ENCODE results near the gene DIAPH3. TPM values are rescaled to one million over a fixed set of nuclear protein-coding genes. Genes with fewer than 3 reads are reported as not detected.

The DIAPH3 gene
- total RNA-seq, 1 donor from 2014 or later = 24.1 TPM

DNA sequence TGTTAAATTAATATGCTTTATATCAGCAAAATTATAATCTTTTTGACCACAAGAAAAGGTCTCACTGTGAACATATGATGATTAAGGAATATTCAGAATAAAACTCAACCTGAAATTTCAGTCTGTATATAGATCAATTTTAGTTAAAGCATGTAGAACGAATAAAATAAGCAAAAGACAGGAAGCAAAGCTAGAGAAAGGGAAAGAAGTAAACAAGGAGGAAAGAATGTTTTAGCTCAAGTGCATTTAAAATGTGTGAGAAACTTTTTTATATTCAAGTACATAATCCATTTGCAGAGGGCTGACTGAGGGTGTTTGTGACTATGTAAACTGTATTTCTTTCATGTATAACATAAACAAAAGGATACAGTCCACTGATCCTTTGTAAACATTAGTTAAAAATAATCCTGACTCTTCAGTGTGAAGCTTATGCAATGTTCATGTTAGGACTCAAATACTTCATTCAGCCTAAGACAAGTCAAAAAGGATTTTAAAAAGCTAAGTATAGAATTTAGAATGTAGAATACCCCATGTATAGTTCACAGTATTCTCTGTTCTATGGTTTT, 472.1 kb downstream of the DIAPH3 start:
- Mint-ChIP-seq H3K27me3 (ENCODE audit: low read depth) (no peaks in the 10 kb centered on the region), H3K4me3 (ENCODE audit: unreplicated experiment) (no peak overlapping the region), H3K4me1 (ENCODE audit: low read depth) (peaks cover 18% of the 10 kb centered on the region), H3K27ac (ENCODE audit: unreplicated experiment) (peak overlapping the region; percentile 65), H3K9me3 (ENCODE audit: low read depth) (no peaks in the 10 kb centered on the region), H3K36me3 (ENCODE audit: low read depth) (peaks cover 2% of the 10 kb centered on the region)
- TF ChIP-seq CTCF (IDR thresholded peaks at IDR 0.05) = no peak
- no peak for DNase-seq (ENCODE audit: low spot score)

DNA sequence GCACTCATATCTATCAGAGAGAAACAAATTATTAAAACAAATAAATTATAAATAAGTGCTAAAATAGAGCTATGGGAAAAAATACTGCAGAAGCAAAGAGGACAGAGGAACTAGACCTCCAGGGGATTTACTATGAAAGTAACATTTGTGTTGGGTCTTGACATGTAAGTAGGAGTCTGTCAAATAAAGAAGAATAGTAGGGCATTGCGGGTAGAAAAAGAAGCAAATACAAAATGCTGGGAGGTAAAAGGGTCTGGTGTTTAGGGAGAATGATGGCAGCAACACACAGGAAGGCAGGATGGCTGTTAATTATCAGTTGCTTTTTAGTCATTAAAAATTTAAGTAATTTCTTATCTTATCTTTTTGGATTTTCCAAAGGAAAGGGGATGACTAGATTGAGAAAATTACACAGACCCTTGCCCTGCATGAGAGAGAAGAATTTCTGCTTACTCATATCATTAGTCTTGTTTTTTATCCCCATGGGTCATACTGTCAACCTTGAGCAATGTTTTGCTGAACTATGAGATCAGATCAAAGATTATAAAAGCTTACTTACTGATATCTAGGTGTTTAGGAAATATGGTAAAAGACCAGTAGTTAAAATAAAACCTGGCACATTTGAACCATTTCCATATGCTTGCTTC, 472.7 kb downstream of the DIAPH3 start:
- no peak for TF ChIP-seq CTCF (IDR thresholded peaks at IDR 0.05)
- Mint-ChIP-seq H3K4me3 (ENCODE audit: unreplicated experiment) (no peak overlapping the region), H3K9me3 (ENCODE audit: low read depth) (no peaks in the 10 kb centered on the region), H3K27ac (ENCODE audit: unreplicated experiment) (no peak overlapping the region), H3K4me1 (ENCODE audit: low read depth) (peaks cover 18% of the 10 kb centered on the region), H3K27me3 (ENCODE audit: low read depth) (no peaks in the 10 kb centered on the region), H3K36me3 (ENCODE audit: low read depth) (peaks cover 2% of the 10 kb centered on the region)
- no peak for DNase-seq (ENCODE audit: low spot score)

DNA sequence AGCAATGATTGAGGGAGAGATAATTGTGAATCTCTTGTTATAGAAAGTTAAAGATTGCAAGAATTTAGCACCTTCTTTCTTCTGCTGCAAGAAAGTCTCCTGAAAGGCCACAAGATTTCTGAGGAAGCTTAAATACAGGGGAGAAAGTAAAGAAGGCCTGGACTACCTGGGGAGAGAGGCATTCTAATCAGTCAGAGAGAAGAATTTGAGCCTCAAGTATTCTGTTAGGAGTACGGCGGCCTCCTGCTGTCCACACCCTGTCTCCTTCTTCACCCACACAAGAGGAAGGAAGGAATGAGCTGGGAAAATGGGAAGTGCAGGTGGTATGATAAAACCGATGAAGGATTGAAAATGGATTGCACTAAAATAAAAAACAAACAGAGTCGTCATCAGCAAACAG, 474.7 kb downstream of the DIAPH3 start:
- Mint-ChIP-seq H3K9me3 (ENCODE audit: low read depth) (no peaks in the 10 kb centered on the region), H3K4me1 (ENCODE audit: low read depth) (peaks cover 18% of the 10 kb centered on the region), H3K27me3 (ENCODE audit: low read depth) (no peaks in the 10 kb centered on the region), H3K27ac (ENCODE audit: unreplicated experiment) (no peak overlapping the region), H3K36me3 (ENCODE audit: low read depth) (peaks cover 2% of the 10 kb centered on the region), H3K4me3 (ENCODE audit: unreplicated experiment) (no peak overlapping the region)
- TF ChIP-seq CTCF (IDR thresholded peaks at IDR 0.05) = no peak
- DNase-seq (ENCODE audit: low spot score) = no peak

GRCh38 chr13:59686798-59687394, 476.8 kb downstream of the DIAPH3 start:
- Mint-ChIP-seq H3K9me3 (ENCODE audit: low read depth) (no peaks in the 10 kb centered on the region), H3K27me3 (ENCODE audit: low read depth) (no peaks in the 10 kb centered on the region), H3K4me1 (ENCODE audit: low read depth) (peaks cover 11% of the 10 kb centered on the region), H3K36me3 (ENCODE audit: low read depth) (peaks cover 2% of the 10 kb centered on the region), H3K27ac (ENCODE audit: unreplicated experiment) (no peak overlapping the region), H3K4me3 (ENCODE audit: unreplicated experiment) (no peak overlapping the region)
- no peak for TF ChIP-seq CTCF (IDR thresholded peaks at IDR 0.05)
- DNase-seq (ENCODE audit: low spot score) = no peak

- Mint-ChIP-seq H3K27me3 (ENCODE audit: low read depth) (no peaks in the 10 kb centered on the region), H3K4me3 (ENCODE audit: unreplicated experiment) (no peak overlapping the region), H3K4me1 (ENCODE audit: low read depth) (peaks cover 11% of the 10 kb centered on the region), H3K36me3 (ENCODE audit: low read depth) (no peaks in the 10 kb centered on the region), H3K9me3 (ENCODE audit: low read depth) (no peaks in the 10 kb centered on the region), H3K27ac (ENCODE audit: unreplicated experiment) (no peak overlapping the region)
- no peak for TF ChIP-seq CTCF (IDR thresholded peaks at IDR 0.05)
- DNase-seq (ENCODE audit: low spot score) = no peak
These were observed 479.6 kb downstream of the DIAPH3 start for GRCh38 chr13:59684105-59684504.

Data from chondrocyte (in vitro differentiated cells).